Measurements from ENCODE around the gene TMEM94.
A peak's percentile ranks its signal among the peaks of the same experiment; 100 is the strongest.
"Not testable (repeated sequence)": the region's sequence is repeated elsewhere in the genome, so short reads cannot be mapped to it uniquely, and the experiment has no call there.

Gene TMEM94

DNA sequence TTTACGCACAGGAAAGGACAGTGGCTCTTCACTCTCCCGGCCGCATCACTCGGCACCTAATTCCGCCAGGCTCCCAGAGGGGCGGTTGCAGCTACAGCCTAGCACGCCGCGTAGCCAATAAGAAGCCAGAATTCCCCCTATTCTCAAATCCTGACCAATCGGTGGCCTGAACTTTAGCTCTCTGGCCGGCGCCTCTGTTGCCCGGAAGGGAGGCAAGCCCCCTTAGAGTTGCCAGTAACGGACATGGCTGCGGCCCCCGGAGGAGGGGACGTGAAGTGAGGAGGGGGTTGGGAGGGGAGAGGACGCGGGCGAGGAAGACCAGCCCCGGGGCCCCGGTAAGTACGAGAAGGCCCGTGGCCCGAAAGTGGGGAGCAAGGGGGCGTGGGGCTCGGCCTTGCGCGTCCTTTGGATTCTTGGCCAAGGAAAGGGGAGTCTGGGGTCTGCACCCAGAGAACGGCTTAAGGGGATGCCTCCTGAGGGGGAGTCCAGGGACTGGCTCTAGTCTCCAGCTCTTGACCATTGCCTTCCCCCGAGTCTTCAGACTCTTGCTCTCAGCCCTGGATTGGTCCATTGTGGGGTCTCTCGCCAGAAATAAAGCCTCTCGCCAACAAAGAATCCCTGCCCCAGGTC lies at the start of gene TMEM94:
TMEM94 (plus strand) TSS at position 219 of the 630 bp plus-strand sequence. CDS start 15,271 bp downstream, outside the sequence.
- DNase-seq (ENCODE audit: low read depth, low spot score) = peak; percentile 98

DNA sequence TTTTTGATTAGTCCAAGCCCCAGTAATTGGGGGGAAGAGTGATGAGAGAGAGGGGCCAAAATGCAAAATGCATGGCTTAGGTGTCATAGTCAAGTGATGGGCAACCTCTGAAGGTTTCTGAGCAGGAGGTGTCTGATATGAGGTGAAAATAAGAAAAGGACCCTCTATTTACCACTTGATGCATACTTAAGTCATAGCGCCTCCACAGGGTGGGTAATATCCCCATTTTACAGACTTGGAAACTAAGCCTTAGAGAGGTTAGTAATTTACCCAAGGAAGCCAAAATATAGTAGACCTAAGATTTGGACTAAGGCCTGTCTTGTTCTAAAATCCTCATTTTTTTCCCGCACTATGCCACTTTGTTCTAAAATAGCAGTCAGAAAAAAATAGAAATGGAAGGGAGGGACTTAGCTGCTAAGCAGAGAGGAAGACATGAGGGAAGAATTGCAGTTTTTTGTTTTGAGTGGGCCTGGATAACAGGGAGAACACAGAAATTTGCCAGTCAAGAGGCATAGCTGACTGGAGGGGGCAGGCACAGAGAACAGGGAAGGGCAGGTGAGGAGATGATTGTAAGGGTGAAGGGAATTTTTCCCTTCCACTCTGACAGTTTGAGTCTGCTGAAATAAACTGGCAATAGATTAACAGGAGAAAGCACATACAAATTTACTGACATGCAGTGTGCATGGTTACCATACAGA lies 48.6 kb upstream of the TMEM94 start:
- no peak for DNase-seq (ENCODE audit: low read depth, low spot score)

DNA sequence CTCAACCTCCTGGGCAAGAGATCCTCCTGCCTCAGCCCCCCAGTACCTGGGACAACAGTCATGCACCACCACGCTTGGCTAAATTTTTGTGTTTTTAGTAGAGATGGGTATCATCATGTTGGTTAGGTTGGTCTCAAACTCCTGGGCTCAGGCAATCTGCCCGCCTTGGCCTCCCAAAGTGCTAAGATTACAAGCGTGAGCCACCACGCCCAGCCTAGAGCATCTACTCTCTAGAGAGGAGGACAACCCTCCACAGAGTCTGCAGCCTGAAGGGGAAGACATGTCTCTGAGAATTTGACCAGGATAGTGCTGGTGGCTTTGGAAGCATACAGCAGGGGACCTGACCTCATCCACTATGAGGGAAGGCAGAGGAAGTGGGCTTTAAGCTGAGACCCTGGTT lies 46.3 kb upstream of the TMEM94 start:
- no peak for DNase-seq (ENCODE audit: low read depth, low spot score)

DNA sequence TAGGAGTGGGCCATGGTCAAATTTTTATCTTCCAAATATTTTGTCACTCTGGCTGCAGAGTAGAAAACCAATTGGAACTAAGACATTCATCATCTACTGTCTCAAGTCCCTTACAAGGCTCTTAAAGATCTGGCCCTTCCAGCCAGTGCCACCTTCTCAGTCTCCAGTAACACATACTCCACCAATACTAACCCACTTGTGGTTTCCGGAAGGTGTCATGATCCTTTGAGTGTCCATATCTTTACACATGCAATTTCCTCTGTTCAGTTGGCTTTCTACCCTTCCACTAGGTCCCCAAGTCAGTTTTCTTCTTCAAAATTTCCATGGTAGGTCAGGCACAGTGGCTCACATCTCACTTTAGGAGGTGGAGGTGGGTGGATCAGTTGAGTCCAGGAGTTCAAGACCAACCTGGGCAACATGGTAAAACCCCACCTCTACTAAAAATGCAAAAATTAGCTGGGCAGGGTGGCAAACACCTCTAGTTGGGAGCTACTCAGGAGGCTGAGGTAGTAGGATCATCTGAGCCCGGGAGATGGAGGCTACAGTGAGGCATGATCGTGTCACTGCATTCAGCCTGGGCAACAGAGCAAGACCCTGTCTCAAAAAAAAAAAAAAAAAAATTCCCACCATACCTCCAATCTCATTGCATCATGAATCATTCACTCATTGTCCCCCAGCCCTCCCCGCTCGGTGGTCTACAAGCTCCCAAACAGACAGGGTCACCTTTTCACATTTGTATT lies 44.9 kb upstream of the TMEM94 start:
- no peak for DNase-seq (ENCODE audit: low read depth, low spot score)

DNA sequence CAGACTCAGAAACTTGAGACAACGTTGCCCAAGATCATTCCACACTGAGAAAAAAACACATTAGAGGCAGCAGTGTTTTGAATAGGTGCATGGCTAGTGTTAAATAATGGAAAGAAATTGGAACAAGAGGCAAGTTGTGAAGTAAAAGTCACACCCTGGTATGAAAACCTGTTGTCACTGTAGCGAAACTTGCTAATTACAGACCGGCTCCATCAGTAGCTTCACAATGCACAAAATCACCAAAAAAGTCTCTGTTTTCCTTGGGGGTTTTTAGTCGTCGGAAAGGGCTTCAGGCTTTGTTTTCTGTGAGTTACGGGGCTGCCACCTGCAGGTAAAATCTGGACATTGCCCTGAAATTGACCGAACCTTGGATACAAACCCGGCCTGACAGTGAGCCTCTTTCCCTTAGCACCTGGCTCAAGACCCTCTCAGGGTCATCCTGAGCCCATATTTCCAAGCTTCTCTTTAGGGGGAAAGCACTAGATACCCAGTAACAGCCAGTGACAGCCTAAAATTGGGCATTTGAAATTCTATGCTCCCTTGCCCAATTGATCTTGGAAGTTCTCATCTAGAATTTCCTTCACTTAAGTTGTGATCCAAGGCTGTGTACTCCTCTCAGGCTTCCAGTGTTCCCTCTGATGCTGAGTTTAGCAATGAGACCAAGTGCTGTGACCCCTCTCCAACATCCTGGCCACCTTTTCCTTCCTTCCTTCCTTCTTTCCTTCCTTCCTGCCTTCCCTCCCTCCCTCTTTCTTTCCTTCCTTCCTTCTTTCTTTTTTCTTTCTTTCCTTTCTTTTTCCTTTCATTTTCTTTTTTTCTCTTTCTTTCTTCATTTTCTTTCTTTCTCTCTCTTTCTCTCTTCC lies 43.7 kb upstream of the TMEM94 start:
- peak; percentile 82 for DNase-seq (ENCODE audit: low read depth, low spot score)

DNA sequence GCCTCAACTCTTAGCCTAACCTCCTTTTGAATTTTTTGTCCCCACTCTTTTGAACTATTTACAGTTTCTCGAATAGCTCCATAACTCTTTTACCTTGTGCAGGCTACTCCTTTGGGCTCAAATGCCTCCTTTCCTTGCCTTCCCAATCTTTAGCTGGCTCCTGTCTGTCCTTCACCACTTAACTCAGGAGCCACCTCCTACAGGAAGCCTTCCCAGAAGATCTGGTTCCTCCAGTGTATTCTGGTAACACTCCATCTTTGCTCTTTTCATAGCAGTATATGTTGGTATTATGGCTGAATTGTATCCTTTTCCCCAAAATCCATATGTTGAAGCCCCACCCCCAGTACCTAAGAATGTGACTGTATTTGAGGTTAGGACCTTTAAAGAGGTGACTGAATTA lies 41.9 kb upstream of the TMEM94 start:
- DNase-seq (ENCODE audit: low read depth, low spot score) = no peak

DNA sequence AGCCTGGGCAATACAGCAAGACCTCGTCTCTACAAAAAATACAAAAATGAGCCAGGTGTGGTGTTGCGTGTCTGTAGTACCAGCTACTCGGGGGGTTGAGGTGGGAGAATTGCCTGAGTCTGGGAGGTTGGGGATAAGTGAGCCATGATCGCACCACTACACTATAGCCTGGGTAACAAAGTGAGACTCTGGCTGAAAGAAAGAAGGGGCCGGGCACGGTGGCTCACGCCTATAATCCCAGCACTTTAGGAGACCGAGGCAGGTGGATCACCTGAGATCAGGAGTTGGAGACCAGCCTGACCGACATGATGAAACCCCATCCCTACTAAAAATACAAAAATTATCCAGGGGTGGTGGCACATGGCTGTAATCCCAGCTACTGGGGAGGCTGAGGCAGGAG lies 40.4 kb upstream of the TMEM94 start:
- no peak for DNase-seq (ENCODE audit: low read depth, low spot score)

DNA sequence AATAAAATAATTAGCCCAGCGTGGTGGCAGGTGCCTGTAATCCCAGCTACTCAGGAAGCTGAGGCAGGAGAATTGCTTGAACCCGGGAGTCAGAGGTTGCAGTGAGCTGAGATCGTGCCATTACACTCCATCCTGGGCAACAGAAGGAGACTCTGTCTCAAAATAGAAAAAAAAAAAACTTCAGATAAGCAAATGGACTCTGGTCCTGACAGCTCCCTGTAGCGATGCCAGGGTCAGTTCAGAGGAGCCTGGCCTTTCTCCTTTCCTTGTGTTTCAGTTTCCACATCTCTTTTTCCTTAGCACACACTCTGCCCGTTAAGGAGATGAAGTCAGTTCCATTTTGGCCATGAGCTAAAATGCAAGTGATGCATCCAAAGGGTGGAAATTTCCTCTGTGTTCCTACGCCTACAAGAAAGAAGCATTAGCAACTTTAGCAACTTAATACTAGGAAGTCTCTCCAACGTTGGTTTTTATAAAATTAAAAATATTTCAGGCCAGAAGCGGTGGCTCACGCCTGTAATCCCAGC lies 39.3 kb upstream of the TMEM94 start:
- DNase-seq (ENCODE audit: low read depth, low spot score) = no peak

DNA sequence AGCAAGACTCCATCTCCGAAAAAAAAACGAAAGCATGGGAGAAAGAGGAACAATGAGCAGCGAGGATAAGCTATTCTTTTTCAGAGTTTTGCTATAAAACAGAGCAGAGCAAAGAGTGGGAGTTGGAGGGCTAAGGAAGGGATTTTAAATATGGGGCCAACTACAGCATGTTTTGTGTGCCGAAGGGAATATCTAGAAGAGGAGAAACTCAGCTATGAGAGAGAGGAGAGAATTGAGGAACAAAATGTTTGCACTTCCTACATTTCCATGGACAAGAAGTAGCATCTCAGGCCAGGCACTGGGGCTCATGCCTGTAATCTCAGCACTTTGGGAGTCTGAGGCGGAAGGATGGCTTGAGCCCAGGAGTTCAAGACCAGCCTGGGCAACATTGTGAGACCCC lies 37.9 kb upstream of the TMEM94 start:
- no peak for DNase-seq (ENCODE audit: low read depth, low spot score)

DNA sequence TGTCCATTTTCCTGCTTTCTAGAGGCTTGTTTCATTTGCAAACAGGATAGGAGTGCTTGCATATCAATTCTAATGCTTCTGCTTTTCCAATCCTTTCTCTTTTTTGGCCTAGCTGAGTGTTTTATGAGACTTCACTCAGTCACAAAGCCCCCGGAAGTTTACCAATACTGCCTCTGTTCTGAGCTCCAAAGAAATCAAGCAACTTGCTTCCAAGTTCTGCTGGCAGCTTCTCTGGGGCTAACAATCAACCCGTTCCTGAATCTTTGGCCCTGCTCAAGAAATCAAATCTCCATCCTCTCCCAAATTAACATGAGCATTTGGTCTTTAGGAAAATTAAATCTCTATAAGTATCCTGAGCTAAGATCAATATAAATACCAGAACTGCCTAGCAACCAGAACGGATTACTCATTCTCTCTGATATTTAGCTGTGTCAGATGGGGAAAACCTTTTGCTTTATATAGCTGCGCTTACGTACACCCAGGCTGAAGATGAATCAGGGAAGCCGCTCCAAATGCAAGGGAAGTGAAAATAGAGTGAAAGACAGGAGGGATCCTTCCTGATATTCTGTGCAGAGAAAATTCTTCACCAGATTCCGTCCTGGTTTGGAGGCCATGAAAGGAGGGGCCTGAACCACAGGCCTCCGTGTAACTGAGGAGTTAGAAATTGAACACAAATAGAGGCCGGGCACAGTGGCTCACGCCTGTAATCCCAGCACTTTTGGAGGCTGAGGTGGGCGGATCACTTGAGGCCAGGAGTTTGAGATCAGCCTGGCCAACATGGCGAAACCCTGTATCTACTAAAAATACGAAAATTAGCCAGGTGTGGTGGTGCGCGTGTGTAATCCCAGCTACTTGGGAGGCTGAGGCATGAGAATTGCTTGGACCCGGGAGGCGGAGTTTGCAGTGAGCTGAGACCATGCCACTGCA lies 27.6 kb upstream of the TMEM94 start:
- peak; percentile 87 for DNase-seq (ENCODE audit: low read depth, low spot score)

DNA sequence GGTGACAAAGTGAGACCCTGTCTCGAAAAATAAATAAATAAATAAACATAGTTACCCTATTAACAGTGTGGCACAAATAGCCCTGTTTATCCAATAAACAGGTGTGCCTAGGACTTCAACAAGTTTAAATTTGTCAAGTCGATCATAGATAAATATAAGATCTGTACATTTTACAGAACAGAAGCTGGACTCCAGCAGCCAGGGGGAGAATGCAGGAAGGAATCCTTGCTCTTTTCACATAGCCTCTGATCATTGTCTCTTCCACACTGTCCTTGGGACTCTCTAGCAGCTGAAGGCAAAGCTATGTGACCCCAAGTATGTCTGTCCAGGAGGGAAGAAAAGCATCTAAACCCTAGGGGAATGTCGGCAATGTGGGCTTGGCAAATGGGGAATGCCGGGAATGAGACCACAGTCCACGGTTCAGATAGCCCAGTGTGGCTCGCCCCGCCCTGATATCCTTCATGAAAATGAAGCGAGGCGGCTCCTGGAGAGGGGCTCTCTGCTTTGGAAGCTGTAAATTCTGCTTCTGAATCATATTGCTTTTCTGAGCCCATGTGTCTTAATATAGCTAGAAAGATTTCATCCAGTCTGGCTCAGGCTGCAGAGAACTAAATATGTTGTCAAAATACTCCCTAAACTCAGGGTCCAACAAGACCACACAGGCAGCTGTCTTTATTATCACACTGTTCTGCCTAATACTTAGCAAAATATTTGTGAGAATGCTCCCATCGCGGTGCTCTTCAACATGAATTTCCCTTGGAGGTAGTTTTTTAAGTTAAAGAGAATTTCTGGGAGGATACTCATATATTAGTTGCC lies 26.1 kb upstream of the TMEM94 start:
- peak; percentile 96 for DNase-seq (ENCODE audit: low read depth, low spot score)

DNA sequence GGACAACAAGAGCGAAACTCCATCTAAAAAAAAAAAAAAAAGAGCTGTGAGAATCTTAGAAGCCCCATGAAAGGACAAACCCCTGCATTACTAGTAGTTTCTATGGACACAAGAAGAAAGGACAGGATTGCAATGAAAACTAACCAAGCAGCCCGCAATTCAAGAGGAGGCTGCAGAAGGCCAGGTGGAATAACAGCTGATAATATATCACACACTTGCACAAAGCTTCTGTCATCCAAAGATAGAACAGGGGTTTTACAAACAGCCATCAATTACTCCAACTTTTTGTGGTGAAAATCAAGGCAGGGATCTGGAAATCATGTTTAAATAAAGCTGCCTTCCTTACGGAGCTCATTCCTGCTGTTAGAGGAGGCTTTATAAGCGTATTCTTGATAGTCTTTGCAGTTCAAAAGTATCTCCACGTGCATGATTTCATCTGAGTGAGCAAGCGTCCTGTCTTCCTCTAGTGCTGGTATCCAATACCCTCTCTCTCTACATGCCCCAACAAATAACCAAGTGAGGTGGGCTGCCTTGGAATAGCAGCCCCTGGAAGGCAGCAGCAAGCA lies 23.1 kb upstream of the TMEM94 start:
- no peak for DNase-seq (ENCODE audit: low read depth, low spot score)

DNA sequence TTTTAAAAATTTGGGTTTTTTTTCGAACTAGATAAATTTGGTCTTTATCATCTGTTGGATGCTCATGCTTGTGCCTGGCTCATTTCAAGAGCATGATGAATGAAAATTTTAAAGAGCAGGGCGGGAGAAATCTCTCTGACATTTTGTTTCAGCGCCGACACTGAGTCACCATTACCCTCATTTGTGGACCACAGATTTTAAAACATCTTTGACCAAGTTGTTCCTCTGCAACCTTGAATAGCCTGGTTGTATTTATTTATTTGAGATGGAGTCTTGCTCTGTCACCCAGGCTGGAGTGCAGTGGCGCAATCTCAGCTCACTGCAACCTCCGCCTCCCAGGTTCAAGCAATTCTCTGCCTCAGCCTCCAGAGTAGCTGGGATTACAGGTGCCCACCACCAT lies 22.0 kb upstream of the TMEM94 start:
- DNase-seq (ENCODE audit: low read depth, low spot score) = not testable (repeated sequence)

DNA sequence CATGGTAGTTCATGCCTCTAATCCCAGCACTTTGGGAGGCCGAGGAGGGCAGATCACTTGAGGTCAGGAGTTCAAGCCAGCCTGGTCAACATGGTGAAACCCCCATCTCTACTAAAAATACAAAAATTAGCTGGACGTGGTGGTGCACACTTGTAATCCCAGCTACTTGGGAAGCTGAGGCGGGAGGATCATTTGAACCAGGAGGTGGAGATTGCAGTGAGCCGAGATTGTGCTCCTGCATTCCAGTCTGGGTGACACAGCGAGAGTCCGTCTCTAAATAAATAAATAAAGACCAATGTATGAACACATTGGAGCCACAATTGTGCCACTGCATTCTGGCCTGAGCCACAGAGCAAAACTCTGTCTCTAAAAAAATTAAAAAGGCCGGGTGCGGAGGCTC lies 19.0 kb upstream of the TMEM94 start:
- not testable (repeated sequence) for DNase-seq (ENCODE audit: low read depth, low spot score)

DNA sequence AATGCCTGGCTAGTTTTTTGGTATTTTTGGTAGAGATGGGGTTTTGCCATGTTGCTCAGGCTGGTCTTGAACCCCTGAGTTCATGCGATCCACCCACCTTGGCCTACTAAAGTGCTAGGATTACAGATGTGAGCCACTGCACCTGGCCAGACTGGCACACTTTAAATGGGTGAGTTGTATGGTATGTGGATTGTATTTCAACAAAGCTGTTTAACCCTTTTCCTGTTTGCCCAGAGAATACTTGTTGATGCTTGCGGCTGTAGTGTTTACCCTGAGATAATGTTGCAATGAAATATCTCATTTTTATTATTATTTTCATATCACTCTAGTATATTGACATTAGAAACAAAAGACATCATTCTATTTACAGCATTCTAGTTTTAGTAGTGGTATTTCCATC lies 17.1 kb upstream of the TMEM94 start:
- DNase-seq (ENCODE audit: low read depth, low spot score) = no peak

DNA sequence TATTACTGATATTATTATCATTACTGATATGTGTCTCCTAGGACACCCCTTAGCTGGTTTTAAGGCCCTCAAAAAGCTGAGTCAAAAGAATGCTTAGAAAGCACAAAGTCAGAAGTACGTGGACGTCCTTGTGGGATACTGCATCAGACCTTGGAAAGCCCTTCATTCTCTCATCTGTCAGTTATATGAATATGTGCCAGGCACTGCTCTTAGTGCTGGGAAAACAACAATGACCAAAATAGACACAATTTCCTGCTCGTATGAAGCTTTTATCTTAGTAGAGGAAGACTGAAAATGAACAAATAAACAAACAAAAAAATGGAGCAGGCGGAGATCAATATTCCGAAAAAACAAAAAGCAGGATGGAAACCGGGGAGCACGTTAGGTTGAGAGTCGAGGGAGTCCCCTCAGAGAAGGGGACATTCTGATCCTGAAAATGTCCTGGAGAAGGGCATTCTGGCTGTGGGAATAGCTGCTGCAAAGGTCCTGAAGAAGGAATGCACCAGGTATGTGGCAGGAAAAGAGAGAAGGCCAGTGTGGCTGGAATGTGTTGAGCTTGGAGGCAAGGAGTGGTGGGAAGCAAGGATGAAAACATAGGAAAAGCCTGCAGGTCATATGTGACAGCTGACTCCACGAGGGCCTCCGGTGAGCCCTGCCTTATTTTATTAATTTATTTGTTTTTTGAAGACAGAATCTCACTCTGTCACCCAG lies 15.5 kb upstream of the TMEM94 start:
- DNase-seq (ENCODE audit: low read depth, low spot score) = no peak

DNA sequence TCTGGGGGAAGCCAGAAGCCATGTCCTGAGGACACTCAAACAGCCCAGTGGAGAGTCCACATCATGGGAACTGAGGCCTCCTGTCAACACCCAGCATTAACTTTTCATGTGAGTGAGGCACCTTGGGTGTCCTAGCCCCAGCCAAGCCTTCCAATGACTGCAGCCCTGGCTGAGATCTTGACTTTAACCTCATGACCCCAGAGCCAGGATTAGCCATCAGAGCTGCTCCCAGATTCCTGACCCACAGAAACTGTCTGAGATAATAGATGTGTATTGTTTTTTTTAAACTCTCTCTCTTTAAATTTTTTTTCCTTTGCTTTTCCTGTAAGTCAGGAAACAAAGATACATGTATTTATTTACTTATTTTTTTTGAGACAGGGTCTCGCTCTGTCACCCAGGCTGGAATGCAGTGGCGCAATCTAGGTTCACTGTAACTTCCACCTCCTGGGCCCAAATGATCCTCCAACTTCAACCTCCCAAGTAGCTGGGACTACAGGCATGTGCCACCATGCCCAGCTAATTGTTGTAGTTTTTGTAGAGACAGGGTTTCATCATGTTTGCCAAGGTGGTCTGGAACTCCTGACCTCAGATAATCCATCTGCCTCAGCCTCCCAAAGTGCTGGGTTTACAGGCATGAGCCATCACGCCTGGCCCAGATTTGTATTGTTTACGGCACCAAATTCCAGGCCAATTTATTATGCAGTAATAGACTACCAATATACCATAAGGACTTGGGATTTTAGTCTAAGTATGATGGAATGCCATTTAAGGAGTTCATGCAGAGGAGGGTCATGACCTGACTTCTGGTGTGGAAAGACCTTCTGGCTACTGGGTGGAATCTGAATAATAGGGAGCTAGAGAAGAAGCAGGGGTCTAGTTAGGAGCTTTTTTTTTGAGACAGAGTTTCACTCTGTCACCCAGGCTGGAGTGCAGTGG lies 14.0 kb upstream of the TMEM94 start:
- no peak for DNase-seq (ENCODE audit: low read depth, low spot score)

DNA sequence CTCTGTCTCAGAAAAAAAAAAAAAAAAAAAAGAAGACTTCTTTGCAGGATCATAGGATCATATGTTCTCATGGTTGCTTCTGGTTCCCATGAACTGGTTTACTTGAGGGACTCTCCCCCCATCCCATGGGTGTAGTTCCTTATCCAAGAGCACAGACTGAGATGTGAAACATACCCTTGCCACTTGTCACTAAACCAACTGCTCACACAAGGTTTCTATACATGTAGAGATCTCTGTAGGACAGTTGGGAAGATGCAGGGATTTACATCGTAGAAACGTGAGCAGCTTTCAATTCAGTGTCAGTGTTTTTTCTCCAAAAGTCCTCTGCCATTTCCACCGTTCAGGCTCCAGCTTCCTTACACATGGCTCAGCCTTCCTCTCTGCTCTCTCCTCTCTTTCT lies 11.1 kb upstream of the TMEM94 start:
- no peak for DNase-seq (ENCODE audit: low read depth, low spot score)

Data from astrocyte of the hippocampus (primary cell).